ENCODE results near the gene KRT10.
A peak's percentile ranks its signal among the peaks of the same experiment; 100 is the strongest.
"Not testable (repeated sequence)": the region's sequence is repeated elsewhere in the genome, so short reads cannot be mapped to it uniquely, and the experiment has no call there.

Gene KRT10

GRCh38 chr17:40830085-40830776 is 7.8 kb upstream of the KRT10 start:
- DNase-seq, result no peak

DNA sequence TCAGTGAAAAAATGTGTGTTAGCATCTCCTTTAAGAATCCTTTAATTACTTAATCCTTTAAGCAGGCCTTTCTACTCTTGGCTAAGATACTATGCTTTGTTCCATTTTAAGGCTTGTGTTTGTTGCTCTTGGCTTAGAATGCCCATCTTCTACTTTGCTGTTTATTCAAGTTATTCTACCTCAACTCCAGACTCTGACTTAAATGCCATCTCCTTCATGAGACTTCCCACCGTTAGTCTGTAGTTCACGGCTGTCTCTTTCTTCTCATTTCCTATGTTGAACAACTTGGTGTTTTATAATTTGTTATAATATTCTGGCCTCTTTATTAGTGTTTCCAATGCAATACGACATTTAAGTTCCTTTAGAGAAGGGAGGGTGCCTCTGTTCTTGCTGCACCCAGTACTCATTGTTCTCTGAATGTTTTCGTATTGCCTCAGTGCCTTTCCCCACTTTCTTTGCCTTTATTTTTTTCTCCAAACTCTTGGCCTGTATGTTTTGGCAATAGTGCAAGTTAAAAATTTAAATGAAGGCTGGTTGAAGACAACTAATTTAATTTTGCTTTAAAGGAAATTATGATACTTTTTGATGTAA is 6.1 kb upstream of the KRT10 start:
- no peak for DNase-seq

DNA sequence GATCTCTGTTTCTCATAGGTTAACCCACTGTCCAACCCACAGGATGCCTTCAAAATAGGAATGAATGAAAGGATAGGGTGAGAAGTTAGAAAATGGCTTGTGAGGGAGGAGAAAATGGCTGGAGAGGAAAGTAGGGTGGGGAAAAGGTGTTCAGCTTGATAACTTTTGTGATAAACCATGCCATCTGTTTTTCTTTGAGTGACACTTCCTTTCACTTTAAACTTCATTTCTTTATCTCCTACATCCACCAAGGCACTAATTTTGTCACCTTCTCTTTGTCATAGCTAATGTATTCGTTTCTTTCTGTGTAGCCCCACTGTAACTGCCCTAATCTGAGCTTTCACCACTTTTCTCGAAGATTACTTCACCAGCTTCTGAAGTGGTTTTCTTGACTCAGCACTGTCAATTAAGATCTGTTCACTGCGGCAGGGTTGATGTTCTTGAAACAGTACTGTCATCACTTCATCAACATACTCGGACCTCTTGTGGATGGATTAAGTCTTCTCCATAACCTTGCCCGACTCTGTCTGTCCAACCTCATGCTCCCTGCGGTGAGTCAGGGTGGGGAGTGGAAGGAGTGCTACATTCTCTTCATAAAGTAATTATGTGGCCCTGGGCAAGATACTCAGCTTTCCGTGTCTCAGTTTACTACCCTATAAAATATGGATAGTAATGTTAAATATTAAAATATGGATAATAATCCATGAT is 5.5 kb upstream of the KRT10 start:
- no peak for DNase-seq

- no peak for DNase-seq
These were observed 3.2 kb upstream of the KRT10 start for GRCh38 chr17:40825599-40825998.

DNA sequence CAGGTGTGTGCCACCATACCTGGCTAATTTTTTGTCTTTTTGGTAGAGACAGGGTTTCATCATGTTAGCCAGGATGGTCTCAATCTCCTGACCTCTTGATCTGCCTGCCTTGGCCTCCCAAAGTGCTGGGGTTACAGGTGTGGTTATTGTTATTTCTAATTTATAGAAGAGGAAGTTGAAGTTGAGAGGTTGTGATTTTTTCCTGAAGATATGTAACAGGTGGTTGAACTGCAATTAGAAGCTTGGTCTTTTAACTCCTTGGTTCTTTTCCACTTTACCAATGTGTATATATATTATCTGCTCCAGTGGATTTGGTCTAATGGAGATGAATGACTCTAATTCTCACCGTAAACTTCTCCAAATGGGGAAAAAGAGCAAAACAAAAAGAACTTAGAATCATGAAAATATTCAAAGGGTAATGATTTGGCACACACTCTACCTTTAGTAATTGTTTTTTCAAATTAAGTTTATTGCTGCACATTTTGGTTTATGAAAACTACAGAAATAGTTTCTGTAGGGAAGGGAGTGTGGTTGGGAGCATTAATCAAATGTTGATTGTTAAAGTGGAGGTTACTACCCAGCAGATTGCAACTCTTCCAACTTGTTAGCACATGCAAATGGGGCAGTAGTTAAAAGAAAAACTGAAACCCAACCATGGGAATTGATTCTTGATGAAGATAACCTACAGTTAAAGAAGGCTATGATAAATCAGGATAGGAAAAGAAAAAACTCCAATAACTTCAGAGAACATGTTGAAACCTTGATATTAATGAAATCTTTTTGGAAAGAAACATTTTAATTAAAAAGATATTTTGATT is 1.8 kb upstream of the KRT10 start:
- no peak for DNase-seq

DNA sequence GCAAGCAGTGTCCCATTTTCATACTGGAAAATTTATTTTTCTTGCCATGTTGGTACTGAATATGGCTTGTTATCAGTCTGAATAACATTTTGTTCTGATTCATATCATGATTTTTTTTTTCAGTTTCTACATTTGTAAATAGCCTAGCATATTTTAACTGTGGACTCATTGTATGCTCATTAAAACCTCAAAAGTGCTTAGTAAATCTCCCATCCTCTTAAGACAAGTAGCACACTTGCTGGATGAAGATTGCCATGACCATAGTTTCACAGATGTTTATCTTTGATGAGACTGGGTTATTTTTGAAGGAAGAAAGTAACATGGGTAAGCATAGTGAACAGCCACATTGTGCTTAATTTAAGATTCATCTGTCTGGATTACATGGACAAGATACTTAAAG is 878 bp downstream of the KRT10 start:
- DNase-seq, result no peak

DNA sequence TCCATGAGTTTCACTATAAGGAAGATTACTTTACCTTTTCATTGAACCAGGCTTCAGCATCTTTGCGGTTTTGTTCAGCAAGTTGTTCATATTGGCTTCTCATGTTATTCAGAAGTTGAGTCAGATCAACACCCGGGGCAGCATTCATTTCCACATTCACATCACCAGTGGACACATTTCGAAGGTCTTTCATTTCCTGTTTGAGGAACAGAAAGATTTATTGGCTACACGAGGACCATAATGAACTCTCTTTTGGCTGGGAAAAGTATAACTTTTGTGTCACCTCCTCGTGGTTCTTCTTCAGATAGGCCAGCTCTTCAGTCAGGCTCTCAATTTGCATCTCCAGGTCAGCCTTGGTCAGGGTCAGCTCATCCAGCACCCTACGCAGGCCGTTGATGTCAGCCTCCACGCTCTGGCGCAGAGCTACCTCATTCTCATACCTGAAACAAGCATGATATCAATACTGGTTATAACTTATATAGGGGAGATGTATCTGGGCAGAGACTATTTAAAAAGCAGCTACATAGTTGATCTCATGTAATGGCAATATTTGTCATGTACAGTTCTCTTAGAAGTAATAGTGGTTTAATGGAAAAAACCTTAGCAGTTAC is 2.1 kb downstream of the KRT10 start:
- no peak for DNase-seq

DNA sequence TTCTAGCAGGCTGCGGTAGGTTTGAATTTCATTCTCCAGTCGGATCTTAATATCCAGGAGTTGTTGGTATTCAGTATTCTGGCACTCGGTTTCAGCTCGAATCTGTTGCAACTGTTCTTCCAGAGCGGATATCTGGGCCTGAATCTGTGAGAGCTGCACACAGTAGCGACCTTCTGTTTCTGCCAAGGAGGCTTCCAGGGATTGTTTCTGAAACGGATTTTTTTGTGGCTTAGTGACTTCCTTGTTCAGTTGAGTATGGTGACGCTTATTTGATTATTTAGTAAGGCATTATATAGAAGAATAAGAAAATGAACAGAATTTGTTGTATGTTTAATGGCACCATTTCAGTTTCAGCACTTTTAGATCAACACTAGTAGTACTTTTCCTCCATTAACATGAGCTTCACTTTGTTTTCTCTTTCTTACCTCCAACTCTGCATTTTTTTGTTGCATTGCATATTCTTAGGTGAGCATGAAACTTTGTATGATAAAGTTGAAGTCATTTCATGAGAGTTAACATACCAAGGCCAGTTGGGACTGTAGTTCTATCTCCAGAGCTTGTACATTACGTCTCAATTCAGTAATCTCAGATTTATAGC is 2.8 kb downstream of the KRT10 start:
- no peak for DNase-seq

GRCh38 chr17:40818733-40819527 is 3.5 kb downstream of the KRT10 start:
- DNase-seq, result peak; percentile 18 to 76

GRCh38 chr17:40818343-40818732 is 4.1 kb downstream of the KRT10 start:
- no peak for DNase-seq

DNA sequence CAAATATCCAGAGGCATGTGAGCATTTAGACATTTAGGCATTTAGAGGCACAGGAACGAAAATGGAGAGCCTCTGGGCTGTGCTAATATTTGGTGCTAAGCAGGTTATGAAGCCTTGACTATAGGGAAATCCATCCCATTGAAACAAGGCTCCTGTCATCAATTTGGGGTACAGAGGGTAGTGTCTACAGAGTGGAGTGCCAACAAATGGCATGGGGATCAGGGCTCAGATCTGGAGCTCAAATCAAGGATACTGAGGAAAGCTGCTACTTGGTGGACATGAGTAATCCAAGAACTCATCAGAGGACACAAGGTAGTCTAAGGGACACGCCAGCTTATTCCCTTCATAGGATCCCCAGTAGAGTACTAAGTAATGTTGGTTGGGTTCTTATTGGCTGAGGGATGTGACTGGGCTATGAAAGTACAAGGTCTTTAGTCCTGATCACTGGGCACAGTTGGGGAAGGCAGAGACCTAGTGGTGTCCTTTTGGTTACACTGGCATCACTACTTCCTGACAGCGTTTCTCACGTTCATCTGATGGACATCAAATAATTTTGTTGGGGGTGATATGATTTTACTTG is 5.2 kb downstream of the KRT10 start:
- DNase-seq, result no peak

DNA sequence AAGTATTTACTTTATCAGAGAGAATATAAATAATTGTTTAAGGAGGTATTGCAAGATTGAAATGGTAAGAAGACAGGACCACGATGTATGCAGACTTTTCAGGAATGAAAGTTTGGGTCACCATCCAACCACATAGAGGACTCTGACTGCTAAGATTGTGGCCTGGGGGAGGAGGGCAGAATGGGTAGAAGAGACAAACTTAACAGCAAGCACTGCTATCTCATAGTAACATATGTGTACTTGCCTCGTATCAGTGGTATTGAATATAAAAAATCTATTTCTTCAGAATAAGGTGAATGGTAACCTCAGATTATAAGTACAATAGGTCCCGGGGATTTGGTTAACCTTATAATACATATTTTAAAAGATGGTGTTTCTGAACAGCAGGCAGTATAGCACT is 5.8 kb downstream of the KRT10 start:
- no peak for DNase-seq

- no peak for DNase-seq
These were observed 7.0 kb downstream of the KRT10 start for GRCh38 chr17:40815381-40815780.

DNA sequence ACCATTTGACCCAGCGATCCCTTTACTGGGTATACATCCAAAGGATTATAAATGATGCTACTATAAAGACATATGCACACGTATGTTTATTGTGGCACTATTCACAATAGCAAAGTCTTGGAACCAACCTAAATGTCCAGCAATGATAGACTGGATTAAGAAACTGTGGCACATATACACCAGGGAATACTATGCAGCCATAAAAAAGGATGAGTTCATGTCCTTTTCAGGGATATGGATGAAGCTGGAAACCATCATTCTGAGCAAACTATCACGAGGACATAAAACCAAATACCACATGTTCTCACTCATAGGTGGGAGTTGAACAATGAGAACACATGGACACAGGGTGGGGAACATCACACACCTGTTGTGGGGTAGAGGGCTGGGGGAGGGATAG is 7.8 kb downstream of the KRT10 start:
- DNase-seq, result not testable (repeated sequence)

- DNase-seq, result no peak
These were observed 8.6 kb downstream of the KRT10 start for GRCh38 chr17:40813804-40814203.

DNA sequence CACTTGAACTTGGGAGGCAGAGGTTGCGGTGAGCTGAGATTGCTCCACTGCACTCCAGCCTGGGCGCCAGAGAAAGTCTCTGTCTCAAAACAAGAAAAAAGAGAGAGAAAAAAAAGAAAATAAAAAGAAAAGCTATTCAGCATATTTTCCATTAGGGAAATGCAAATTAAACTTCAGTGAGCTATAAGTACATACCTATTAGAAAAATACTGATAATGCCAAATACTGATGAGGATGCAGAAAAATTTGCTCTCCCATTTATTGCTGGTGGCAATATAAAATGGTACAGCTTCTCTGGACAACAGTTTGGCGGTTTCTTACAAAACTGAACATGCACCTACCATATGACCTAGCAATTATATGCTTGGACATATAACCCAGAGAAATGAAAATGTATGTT is 9.8 kb downstream of the KRT10 start:
- no peak for DNase-seq

DNA sequence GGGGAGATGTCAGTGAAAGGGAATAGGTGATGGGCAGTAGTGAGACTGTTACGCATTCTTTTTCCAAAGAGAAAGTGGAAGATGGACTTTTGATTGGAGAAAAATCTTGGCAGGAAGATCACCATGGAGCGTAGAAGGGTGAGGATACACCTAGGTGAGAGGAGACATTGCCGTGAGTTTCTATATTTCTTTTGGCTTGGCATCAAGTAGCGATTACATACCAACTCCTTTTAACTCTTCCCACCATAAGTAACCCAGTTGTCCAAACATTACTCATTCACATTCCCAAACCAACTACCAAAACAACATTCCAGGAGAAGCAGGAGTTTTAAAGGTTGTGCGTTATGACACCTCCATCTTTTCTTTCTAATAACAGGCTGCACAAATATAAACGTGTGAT is 11.9 kb downstream of the KRT10 start:
- DNase-seq, result no peak

- no peak for DNase-seq
These were observed 12.5 kb downstream of the KRT10 start for GRCh38 chr17:40809721-40810421.

- DNase-seq, result no peak
These were observed 16.3 kb downstream of the KRT10 start for GRCh38 chr17:40806131-40806530.

- DNase-seq, result peak in 1 of 2 experiments; percentile 71
These were observed 18.8 kb downstream of the KRT10 start for GRCh38 chr17:40803617-40804082.

- DNase-seq, result no peak
These were observed 21.3 kb downstream of the KRT10 start for GRCh38 chr17:40801157-40801556.
